Femur (tissue), 1 donor: ENCODE data around the gene JAZF1.
"Not testable (repeated sequence)": the region's sequence is repeated elsewhere in the genome, so short reads cannot be mapped to it uniquely, and the experiment has no call there.

Source experiments
- DNase-seq: peaks from one replicate; pipeline ENCODE4 v3.0.0-alpha.2; 2017

The JAZF1 gene

GRCh38 chr7:27925573-27926201 is 254.9 kb downstream of the JAZF1 start:
- no peak for DNase-seq

- DNase-seq = no peak
Measured at GRCh38 chr7:27923642-27923980, 257.0 kb downstream of the JAZF1 start.

- DNase-seq = peak; percentile 65
Measured at GRCh38 chr7:27922907-27923641, 257.5 kb downstream of the JAZF1 start.

GRCh38 chr7:27922389-27922788 is 258.2 kb downstream of the JAZF1 start:
- DNase-seq = not testable (repeated sequence)

GRCh38 chr7:27921081-27921836 is 259.3 kb downstream of the JAZF1 start:
- DNase-seq = peak; percentile 65

GRCh38 chr7:27920281-27920946 is 260.2 kb downstream of the JAZF1 start:
- DNase-seq = no peak

GRCh38 chr7:27918503-27918902 is 262.1 kb downstream of the JAZF1 start:
- no peak for DNase-seq

- DNase-seq = no peak
Measured at GRCh38 chr7:27917774-27918314, 262.8 kb downstream of the JAZF1 start.

- DNase-seq = no peak
Measured at GRCh38 chr7:27917119-27917518, 263.5 kb downstream of the JAZF1 start.

GRCh38 chr7:27916372-27916771 is 264.2 kb downstream of the JAZF1 start:
- DNase-seq = no peak

GRCh38 chr7:27914409-27914808 is 266.2 kb downstream of the JAZF1 start:
- no peak for DNase-seq

GRCh38 chr7:27912751-27913150 is 267.8 kb downstream of the JAZF1 start:
- no peak for DNase-seq

- no peak for DNase-seq
Measured at GRCh38 chr7:27911920-27912319, 268.7 kb downstream of the JAZF1 start.

GRCh38 chr7:27910326-27910725 is 270.3 kb downstream of the JAZF1 start:
- DNase-seq = no peak

GRCh38 chr7:27908534-27909165 is 271.9 kb downstream of the JAZF1 start:
- DNase-seq = no peak

GRCh38 chr7:27906385-27907091 is 274.1 kb downstream of the JAZF1 start:
- no peak for DNase-seq

GRCh38 chr7:27905951-27906350 is 274.6 kb downstream of the JAZF1 start:
- DNase-seq = no peak

- no peak for DNase-seq
Measured at GRCh38 chr7:27901028-27901760, 279.4 kb downstream of the JAZF1 start.

- DNase-seq = no peak
Measured at GRCh38 chr7:27900006-27900405, 280.6 kb downstream of the JAZF1 start.

GRCh38 chr7:27899601-27900000 is 281.0 kb downstream of the JAZF1 start:
- no peak for DNase-seq

- DNase-seq = no peak
Measured at GRCh38 chr7:27897441-27897847, 283.2 kb downstream of the JAZF1 start.
